IPS-18a (cell line): ENCODE measurements around the gene SHROOM4.

Experiments used
- H3K27ac ChIP-seq: one replicate; pipeline ENCODE4 v1.5.1; 2013; ENCODE audit warnings: low read length
- H3K27me3 ChIP-seq: one replicate; pipeline ENCODE4 v1.6.1; 2013; ENCODE audit warnings: mild to moderate bottlenecking, low read length; ENCODE audit not compliant: control insufficient read depth, insufficient read depth
- H3K36me3 ChIP-seq: one replicate; pipeline ENCODE4 v1.6.1; 2013; ENCODE audit warnings: low read depth, low read length; ENCODE audit not compliant: control insufficient read depth
- H3K4me1 ChIP-seq: one replicate; pipeline ENCODE4 v1.6.1; 2013; ENCODE audit warnings: low read depth, low read length; ENCODE audit not compliant: control insufficient read depth
- H3K4me3 ChIP-seq: one replicate; pipeline ENCODE4 v1.5.1; 2013; ENCODE audit warnings: low read length
- H3K9ac ChIP-seq: one replicate; pipeline ENCODE4 v1.6.1; 2013; ENCODE audit warnings: mild to moderate bottlenecking, low read length, moderate library complexity
- H3K9me3 ChIP-seq: one replicate; pipeline ENCODE4 v1.6.1; 2013; ENCODE audit warnings: low read depth, low read length; ENCODE audit not compliant: control insufficient read depth

SHROOM4 gene

DNA sequence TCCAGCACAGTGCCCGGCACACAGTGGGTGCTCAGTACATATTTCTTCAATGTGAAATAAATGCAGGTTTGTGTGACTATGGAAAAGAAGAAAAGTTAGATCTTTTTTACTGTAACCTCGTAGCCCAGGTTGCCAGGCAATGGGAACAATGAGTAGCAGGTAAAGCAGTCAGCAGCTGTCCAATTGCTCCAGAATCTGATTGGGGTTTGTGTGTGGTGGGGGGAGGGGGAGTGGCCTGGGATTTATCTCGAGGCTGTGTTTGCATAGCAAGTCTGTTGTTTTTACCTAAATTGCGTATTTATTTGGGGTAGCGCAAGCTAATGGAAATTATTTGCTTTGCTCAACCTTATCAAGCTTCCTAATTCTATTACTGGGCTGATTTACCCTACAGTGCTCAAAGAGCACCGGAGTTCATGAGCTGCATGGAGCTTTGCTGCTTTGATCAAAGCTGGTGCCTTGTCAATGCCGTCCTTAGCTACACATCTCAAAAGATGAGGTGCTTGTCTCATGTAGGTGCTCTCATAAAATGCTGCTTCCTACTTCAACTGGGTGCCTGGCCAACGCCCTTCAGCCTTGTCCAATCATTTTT, 198.3 kb downstream of the SHROOM4 start:
- H3K27me3 ChIP-seq, result no peaks in the 10 kb centered on the region
- no peaks in the 10 kb centered on the region for H3K36me3 ChIP-seq
- peaks cover 22% of the 10 kb centered on the region for H3K4me1 ChIP-seq
- peak overlapping the region; percentile 30 for H3K27ac ChIP-seq
- H3K4me3 ChIP-seq, result peak overlapping the region; percentile 5
- peak overlapping the region; percentile 34 for H3K9ac ChIP-seq
- H3K9me3 ChIP-seq, result peaks cover 20% of the 10 kb centered on the region

GRCh38 chrX:50614460-50614859, 199.5 kb downstream of the SHROOM4 start:
- Histone ChIP-seq H3K36me3 (no peaks in the 10 kb centered on the region), H3K9ac (no peak overlapping the region), H3K4me3 (no peak overlapping the region), H3K4me1 (peaks cover 22% of the 10 kb centered on the region), H3K27ac (no peak overlapping the region), H3K9me3 (peaks cover 20% of the 10 kb centered on the region), H3K27me3 (no peaks in the 10 kb centered on the region)

GRCh38 chrX:50613846-50614245, 200.1 kb downstream of the SHROOM4 start:
- H3K4me1 ChIP-seq, result peaks cover 22% of the 10 kb centered on the region

GRCh38 chrX:50609796-50610195, 204.2 kb downstream of the SHROOM4 start:
- Histone ChIP-seq H3K9ac (no peak overlapping the region), H3K4me3 (no peak overlapping the region), H3K36me3 (no peaks in the 10 kb centered on the region), H3K9me3 (peaks cover 10% of the 10 kb centered on the region), H3K4me1 (peaks cover 16% of the 10 kb centered on the region), H3K27me3 (no peaks in the 10 kb centered on the region), H3K27ac (no peak overlapping the region)

More at GRCh38 chrX:50613846-50614245, 200.1 kb downstream of the SHROOM4 start:
- Histone ChIP-seq H3K9ac (no peak overlapping the region), H3K4me3 (no peak overlapping the region), H3K27ac (no peak overlapping the region), H3K36me3 (no peaks in the 10 kb centered on the region), H3K9me3 (peaks cover 20% of the 10 kb centered on the region), H3K27me3 (no peaks in the 10 kb centered on the region)

GRCh38 chrX:50606300-50606950, 207.6 kb downstream of the SHROOM4 start:
- H3K4me3 ChIP-seq, result no peak overlapping the region
- H3K4me1 ChIP-seq, result peaks cover 6% of the 10 kb centered on the region
- H3K27ac ChIP-seq, result no peak overlapping the region
- no peaks in the 10 kb centered on the region for H3K36me3 ChIP-seq
- peaks cover 13% of the 10 kb centered on the region for H3K9me3 ChIP-seq
- H3K9ac ChIP-seq, result no peak overlapping the region
- H3K27me3 ChIP-seq, result no peaks in the 10 kb centered on the region

- Histone ChIP-seq H3K27ac (no peak overlapping the region), H3K27me3 (no peaks in the 10 kb centered on the region), H3K9ac (no peak overlapping the region), H3K4me3 (no peak overlapping the region), H3K4me1 (peaks cover 17% of the 10 kb centered on the region), H3K36me3 (no peaks in the 10 kb centered on the region), H3K9me3 (peaks cover 11% of the 10 kb centered on the region)
These were observed 217.9 kb downstream of the SHROOM4 start for GRCh38 chrX:50596056-50596455.

DNA sequence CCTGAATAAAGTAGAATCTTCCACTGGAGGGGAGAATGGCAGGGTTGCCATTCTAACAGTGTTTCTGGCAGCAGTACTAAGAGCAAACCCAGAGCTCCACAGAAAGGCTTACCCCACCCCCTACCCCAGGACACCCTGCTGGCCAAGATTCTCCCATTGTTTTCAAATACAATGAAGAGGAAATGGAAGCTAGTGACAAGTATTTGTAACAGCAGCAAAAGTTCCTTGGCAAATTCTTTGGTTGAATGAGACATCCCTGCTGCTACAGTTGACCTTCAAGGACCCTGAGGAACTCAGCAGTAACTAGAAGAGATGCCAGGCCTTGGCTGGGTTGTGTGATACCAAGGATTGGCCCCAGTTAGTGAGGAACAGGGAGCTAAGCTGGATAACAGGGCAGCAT, 219.2 kb downstream of the SHROOM4 start:
- Histone ChIP-seq H3K36me3 (no peaks in the 10 kb centered on the region), H3K4me1 (peaks cover 17% of the 10 kb centered on the region), H3K9ac (peak overlapping the region; percentile 43), H3K27ac (peak overlapping the region; percentile 70), H3K9me3 (peaks cover 12% of the 10 kb centered on the region), H3K4me3 (peak overlapping the region; percentile 43), H3K27me3 (no peaks in the 10 kb centered on the region)

DNA sequence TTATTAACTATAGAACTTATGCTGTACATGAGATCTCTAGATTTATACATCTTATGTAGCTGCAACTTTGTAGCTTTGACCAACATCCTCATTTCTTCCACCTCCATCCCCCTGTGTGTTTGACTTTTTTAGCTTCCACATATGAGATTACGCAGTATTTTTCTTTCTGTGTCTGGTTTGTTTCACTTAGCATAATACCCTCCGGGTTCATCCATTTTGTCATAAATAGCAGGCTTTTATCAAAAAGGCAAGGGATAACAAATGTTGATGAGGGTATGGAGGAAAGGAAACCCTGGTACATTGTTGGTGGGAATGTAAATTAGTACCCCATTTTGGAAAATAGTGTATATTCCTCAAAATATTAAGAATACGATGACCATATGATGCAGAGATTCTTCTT, 227.0 kb downstream of the SHROOM4 start:
- H3K9me3 ChIP-seq, result peaks cover 19% of the 10 kb centered on the region
- H3K9ac ChIP-seq, result no peak overlapping the region
- no peaks in the 10 kb centered on the region for H3K36me3 ChIP-seq
- H3K27ac ChIP-seq, result no peak overlapping the region
- H3K4me1 ChIP-seq, result peaks cover 2% of the 10 kb centered on the region
- peaks cover 35% of the 10 kb centered on the region for H3K27me3 ChIP-seq
- no peak overlapping the region for H3K4me3 ChIP-seq

- Histone ChIP-seq H3K9ac (no peak overlapping the region), H3K4me3 (no peak overlapping the region), H3K27me3 (peaks cover 41% of the 10 kb centered on the region), H3K27ac (no peak overlapping the region), H3K9me3 (peaks cover 19% of the 10 kb centered on the region), H3K4me1 (peaks cover 7% of the 10 kb centered on the region), H3K36me3 (no peaks in the 10 kb centered on the region)
These were observed 227.6 kb downstream of the SHROOM4 start for GRCh38 chrX:50586407-50586806.

DNA sequence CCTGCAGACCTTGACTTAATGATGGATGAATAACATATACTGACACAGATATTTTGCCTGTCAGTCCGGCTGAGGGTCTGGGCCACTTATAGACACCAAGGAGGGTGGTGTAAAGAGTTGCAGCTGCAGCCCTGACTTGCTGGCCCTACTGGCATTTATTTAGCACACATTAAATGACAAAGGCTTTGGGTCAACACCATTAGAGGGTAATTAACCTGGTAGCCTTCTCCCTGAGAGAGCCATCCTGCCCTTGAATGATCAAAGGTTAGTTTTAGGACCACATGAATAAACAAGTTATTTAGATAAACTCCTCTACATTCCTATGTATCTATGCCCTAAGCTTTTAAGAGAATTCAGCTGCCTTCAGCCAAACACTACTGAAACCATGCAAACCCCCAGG, 232.6 kb downstream of the SHROOM4 start:
- Histone ChIP-seq H3K4me1 (peaks cover 7% of the 10 kb centered on the region), H3K9ac (no peak overlapping the region), H3K27ac (no peak overlapping the region), H3K4me3 (no peak overlapping the region), H3K27me3 (peaks cover 66% of the 10 kb centered on the region), H3K9me3 (peaks cover 16% of the 10 kb centered on the region), H3K36me3 (no peaks in the 10 kb centered on the region)

- Histone ChIP-seq H3K4me3 (no peak overlapping the region), H3K36me3 (no peaks in the 10 kb centered on the region), H3K4me1 (peaks cover 7% of the 10 kb centered on the region), H3K27ac (no peak overlapping the region), H3K27me3 (peaks cover 61% of the 10 kb centered on the region), H3K9ac (no peak overlapping the region), H3K9me3 (peaks cover 16% of the 10 kb centered on the region)
These were observed 234.0 kb downstream of the SHROOM4 start for GRCh38 chrX:50579955-50580354.

DNA sequence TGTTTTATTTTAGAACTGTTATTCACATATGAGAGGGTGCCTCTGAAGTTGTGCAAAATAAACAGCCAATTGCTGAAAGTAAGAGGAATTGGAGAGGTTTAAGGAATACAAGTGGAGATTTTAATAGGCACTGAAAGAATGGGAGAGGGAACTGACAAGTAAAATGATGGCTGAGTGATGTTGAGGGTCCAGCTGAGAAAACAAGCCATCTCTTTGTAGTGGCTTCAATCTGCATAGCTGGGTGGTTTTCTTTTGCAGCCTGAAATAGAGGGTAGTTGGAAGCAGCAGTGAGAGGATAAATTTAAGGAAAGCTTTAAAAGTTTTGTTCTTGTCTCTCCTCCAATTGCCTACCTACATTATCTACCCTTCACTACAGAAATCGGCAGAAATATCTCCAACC, 236.7 kb downstream of the SHROOM4 start:
- H3K9ac ChIP-seq, result no peak overlapping the region

More for the DNA sequence above, 236.7 kb downstream of the SHROOM4 start:
- Histone ChIP-seq H3K27ac (no peak overlapping the region), H3K27me3 (peaks cover 35% of the 10 kb centered on the region), H3K4me3 (no peak overlapping the region), H3K36me3 (no peaks in the 10 kb centered on the region), H3K9me3 (peaks cover 16% of the 10 kb centered on the region), H3K4me1 (peaks cover 7% of the 10 kb centered on the region)
